ENCODE measurements around the gene CPNE5.
"Not testable (repeated sequence)": the region's sequence is repeated elsewhere in the genome, so short reads cannot be mapped to it uniquely, and the experiment has no call there.

CPNE5 gene

DNA sequence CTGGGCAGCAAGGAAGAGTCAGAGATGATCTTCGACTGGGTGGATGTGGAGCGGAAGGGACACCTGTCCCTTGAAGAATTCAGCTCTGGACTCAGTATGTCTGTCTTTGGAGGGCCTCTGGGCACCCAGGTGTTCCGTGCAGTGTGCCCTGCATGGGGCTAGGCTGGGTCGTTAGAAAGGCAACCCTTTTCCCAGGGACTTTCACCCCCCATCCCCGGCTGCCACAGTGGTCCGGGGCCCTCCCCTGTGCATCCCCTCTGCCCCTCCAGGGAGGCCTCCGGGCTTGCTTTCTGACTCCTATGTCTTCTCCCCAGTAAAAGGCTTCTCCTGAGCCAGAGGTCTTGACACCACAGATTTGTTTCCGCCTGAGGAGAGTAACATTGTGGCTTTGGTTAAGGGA is 125.4 kb downstream of the CPNE5 start:
- Histone ChIP-seq H3K27me3 (ENCODE audit: insufficient read depth, low read length) (no peaks in the 10 kb centered on the region), H3K4me1 (ENCODE audit: control insufficient read depth, insufficient read depth, low read length, unreplicated experiment) (no peaks in the 10 kb centered on the region), H3K79me2 (ENCODE audit: control insufficient read depth, insufficient read depth, low read length, unreplicated experiment) (no peaks in the 10 kb centered on the region), H3K36me3 (ENCODE audit: insufficient read depth, low read length) (no peaks in the 10 kb centered on the region), H3K4me3 (ENCODE audit: low read depth, low read length) (no peak overlapping the region), H2AFZ (ENCODE audit: low read length, unreplicated experiment) (no peak overlapping the region), H3K27ac (ENCODE audit: low read depth, low read length) (no peak overlapping the region)

DNA sequence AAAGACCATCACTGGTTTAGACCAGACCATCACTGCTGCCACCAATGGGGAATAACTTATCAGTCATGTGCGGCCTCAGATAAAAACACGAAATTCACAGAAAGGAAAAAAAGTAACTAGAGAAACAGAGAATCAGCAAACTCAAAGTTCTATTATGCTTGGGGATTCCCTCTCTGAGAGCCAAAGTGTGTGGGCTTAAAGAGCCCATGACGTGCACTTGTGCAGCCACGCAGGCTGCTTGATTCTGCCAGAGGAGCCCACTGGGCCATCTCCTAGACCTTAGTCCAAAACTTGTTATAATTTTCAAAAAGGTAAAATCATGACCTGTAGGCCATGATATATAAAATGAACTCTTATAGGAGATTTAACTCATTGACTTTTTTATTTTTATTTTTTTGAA is 126.4 kb downstream of the CPNE5 start:
- H3K36me3 ChIP-seq (ENCODE audit: insufficient read depth, low read length): no peaks in the 10 kb centered on the region
- H3K27ac ChIP-seq (ENCODE audit: low read depth, low read length): no peak overlapping the region
- no peaks in the 10 kb centered on the region for H3K4me1 ChIP-seq (ENCODE audit: control insufficient read depth, insufficient read depth, low read length, unreplicated experiment)
- no peak overlapping the region for H3K4me3 ChIP-seq (ENCODE audit: low read depth, low read length)
- H3K79me2 ChIP-seq (ENCODE audit: control insufficient read depth, insufficient read depth, low read length, unreplicated experiment): no peaks in the 10 kb centered on the region
- no peak overlapping the region for H2AFZ ChIP-seq (ENCODE audit: low read length, unreplicated experiment)
- H3K27me3 ChIP-seq (ENCODE audit: insufficient read depth, low read length): no peaks in the 10 kb centered on the region

DNA sequence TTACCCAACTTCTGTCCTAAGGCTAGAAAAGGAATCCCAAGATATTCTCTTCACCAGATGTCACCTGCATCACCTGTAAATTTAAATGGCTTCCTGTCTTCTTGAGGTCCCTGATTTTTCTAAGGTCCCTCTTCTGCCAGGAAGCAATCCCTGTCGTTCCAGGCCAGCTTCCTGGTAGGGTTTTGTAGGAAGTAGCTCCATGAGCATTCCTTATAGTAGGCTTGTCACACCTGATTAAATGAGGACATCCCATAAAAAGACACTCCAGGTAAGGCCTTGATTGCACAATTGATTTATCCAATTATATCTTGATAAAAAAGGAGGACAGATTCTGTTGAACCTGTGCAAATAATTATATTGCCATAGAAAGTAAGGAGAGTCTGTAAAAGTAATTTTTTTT is 132.9 kb downstream of the CPNE5 start:
- no peak overlapping the region for H3K4me3 ChIP-seq (ENCODE audit: low read depth, low read length)
- no peak overlapping the region for H2AFZ ChIP-seq (ENCODE audit: low read length, unreplicated experiment)
- H3K27me3 ChIP-seq (ENCODE audit: insufficient read depth, low read length): no peaks in the 10 kb centered on the region
- H3K79me2 ChIP-seq (ENCODE audit: control insufficient read depth, insufficient read depth, low read length, unreplicated experiment): no peaks in the 10 kb centered on the region
- peaks cover 3% of the 10 kb centered on the region for H3K4me1 ChIP-seq (ENCODE audit: control insufficient read depth, insufficient read depth, low read length, unreplicated experiment)
- H3K36me3 ChIP-seq (ENCODE audit: insufficient read depth, low read length): no peaks in the 10 kb centered on the region
- H3K27ac ChIP-seq (ENCODE audit: low read depth, low read length): no peak overlapping the region

DNA sequence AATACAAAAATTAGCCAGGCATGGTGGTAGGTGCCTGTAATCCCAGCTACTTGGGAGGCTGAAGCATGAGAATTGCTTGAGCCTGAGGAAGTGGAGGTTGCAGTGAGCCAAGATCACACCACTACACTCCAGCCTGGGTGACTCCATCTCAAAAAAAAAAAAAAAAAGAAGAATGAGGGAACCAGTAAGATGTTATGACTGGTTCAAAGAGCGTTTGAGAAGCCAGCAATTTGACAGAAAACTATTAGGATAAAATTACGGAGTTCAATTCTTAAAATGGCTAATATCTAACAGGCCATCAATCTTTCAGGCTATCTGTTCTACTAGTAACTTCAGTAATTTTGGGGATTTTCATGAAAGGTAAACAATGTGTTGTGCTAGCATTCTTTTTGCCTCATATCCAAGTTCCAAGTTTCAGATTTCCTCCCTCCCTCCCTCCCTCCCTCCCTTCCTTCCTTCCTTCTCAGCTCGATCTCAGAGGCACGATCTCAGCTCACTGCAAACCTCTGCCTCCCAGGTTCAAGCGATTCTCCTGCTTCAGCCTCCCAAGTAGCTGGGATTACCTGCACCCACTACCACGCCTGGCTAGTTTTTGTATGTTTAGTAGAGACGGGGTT is 134.2 kb downstream of the CPNE5 start:
- not testable (repeated sequence) for H3K27me3 ChIP-seq (ENCODE audit: insufficient read depth, low read length); H2AFZ ChIP-seq (ENCODE audit: low read length, unreplicated experiment); H3K4me1 ChIP-seq (ENCODE audit: control insufficient read depth, insufficient read depth, low read length, unreplicated experiment); H3K27ac ChIP-seq (ENCODE audit: low read depth, low read length); H3K4me3 ChIP-seq (ENCODE audit: low read depth, low read length); H3K79me2 ChIP-seq (ENCODE audit: control insufficient read depth, insufficient read depth, low read length, unreplicated experiment); H3K36me3 ChIP-seq (ENCODE audit: insufficient read depth, low read length)

DNA sequence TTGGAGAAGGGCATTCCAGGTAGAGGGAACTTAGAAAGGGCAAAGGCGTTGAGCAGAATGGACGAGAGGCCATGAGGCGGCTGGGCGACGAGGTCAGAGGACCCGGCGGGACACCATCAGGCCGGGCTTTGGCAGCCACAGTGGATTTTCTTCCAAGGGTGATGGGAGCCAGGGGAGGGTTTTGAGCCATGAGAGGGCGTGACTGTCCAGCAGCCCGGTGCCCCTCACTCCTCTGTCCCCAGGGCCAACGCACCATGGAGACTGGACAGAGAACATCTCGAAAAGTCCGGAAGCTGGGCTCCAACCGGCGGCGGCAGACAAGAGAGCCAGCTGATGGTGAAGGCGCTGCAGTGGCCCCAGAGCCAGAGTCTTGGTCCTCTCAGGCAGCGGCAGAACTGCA is 135.3 kb downstream of the CPNE5 start:
- no peak overlapping the region for H3K27ac ChIP-seq (ENCODE audit: low read depth, low read length)
- no peaks in the 10 kb centered on the region for H3K27me3 ChIP-seq (ENCODE audit: insufficient read depth, low read length)
- H3K4me1 ChIP-seq (ENCODE audit: control insufficient read depth, insufficient read depth, low read length, unreplicated experiment): peaks cover 10% of the 10 kb centered on the region
- no peak overlapping the region for H2AFZ ChIP-seq (ENCODE audit: low read length, unreplicated experiment)
- H3K36me3 ChIP-seq (ENCODE audit: insufficient read depth, low read length): no peaks in the 10 kb centered on the region
- H3K4me3 ChIP-seq (ENCODE audit: low read depth, low read length): no peak overlapping the region
- no peaks in the 10 kb centered on the region for H3K79me2 ChIP-seq (ENCODE audit: control insufficient read depth, insufficient read depth, low read length, unreplicated experiment)

DNA sequence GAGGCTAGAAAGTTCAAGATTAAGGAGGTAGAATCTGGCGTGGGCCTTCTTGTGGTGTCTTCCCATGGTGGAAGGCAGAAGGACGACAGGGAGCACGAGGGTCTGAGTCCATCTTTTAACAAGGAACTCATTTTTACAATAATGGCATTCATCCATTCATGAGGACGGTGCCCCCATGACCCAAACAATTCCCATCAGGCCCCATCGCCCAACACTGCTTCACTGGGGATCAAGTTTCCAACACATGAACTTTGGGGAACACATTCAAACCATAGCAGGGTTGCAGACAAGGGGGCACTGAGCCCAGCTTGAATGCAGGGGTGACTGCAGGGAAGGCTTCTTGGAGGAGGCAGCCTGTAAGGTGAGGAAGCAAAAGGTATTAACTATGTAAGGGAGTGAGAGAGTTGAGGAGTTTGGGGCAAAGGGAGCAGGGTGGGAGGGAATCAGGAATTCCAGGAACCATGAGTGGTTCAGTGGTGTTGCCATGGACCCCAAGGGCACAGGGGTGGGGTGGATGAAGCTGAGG is 136.1 kb downstream of the CPNE5 start:
- no peaks in the 10 kb centered on the region for H3K79me2 ChIP-seq (ENCODE audit: control insufficient read depth, insufficient read depth, low read length, unreplicated experiment)
- H3K4me1 ChIP-seq (ENCODE audit: control insufficient read depth, insufficient read depth, low read length, unreplicated experiment): peaks cover 10% of the 10 kb centered on the region
- no peak overlapping the region for H2AFZ ChIP-seq (ENCODE audit: low read length, unreplicated experiment)
- no peaks in the 10 kb centered on the region for H3K36me3 ChIP-seq (ENCODE audit: insufficient read depth, low read length)
- no peak overlapping the region for H3K4me3 ChIP-seq (ENCODE audit: low read depth, low read length)
- H3K27me3 ChIP-seq (ENCODE audit: insufficient read depth, low read length): no peaks in the 10 kb centered on the region
- no peak overlapping the region for H3K27ac ChIP-seq (ENCODE audit: low read depth, low read length)

DNA sequence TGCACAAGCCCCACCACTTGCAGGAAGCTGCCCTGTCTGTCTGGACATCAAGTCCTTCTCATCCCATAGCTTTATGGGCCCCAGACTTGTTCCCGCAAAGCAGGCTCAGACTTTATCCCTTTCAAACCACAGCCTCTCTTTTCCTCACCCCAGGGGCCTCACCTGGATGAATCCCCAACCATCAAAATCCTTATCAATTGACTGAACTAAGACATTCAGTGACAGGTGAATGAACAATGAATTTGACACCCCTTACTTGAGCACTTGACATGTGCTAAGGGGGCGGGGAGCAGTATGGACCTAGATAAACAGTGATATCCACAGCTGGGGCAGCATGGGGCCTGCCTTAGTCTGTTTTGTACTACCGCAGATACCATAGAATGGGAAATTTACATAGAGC is 136.6 kb downstream of the CPNE5 start:
- Histone ChIP-seq H3K4me3 (ENCODE audit: low read depth, low read length) (no peak overlapping the region), H3K27me3 (ENCODE audit: insufficient read depth, low read length) (no peaks in the 10 kb centered on the region), H3K4me1 (ENCODE audit: control insufficient read depth, insufficient read depth, low read length, unreplicated experiment) (peaks cover 10% of the 10 kb centered on the region), H3K79me2 (ENCODE audit: control insufficient read depth, insufficient read depth, low read length, unreplicated experiment) (no peaks in the 10 kb centered on the region), H3K36me3 (ENCODE audit: insufficient read depth, low read length) (no peaks in the 10 kb centered on the region), H2AFZ (ENCODE audit: low read length, unreplicated experiment) (no peak overlapping the region), H3K27ac (ENCODE audit: low read depth, low read length) (no peak overlapping the region)

DNA sequence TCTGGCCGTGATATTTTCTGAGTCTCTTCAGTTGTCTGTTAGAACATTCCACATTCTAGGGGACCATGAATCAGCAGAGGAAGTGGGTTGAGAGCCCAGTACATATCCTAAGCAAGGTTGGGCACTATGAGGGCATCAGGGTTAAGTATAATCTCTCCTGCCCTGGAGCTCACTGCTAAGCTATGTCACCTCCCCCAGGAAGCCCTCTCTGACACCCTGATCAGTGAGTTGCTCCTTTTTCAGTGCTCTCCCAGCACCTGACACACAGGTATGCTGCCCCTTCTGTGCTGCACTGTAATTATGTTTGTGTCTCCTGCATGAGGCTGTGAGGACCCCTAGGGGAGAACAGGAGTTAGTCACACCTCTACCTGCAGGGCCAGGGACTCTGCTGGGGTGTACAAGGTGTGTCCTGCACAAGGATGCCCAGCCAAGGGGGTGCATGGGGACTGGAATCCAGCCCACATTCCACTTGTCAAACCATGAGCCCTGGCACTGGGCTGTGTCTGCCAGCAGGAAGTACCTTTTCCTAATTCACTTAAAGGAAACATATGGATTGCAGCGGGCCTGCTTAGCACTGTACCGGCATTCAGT is 137.7 kb downstream of the CPNE5 start:
- H3K79me2 ChIP-seq (ENCODE audit: control insufficient read depth, insufficient read depth, low read length, unreplicated experiment): no peaks in the 10 kb centered on the region
- no peak overlapping the region for H3K4me3 ChIP-seq (ENCODE audit: low read depth, low read length)
- no peaks in the 10 kb centered on the region for H3K36me3 ChIP-seq (ENCODE audit: insufficient read depth, low read length)
- no peak overlapping the region for H3K27ac ChIP-seq (ENCODE audit: low read depth, low read length)
- H3K27me3 ChIP-seq (ENCODE audit: insufficient read depth, low read length): no peaks in the 10 kb centered on the region
- H2AFZ ChIP-seq (ENCODE audit: low read length, unreplicated experiment): no peak overlapping the region
- peaks cover 10% of the 10 kb centered on the region for H3K4me1 ChIP-seq (ENCODE audit: control insufficient read depth, insufficient read depth, low read length, unreplicated experiment)

DNA sequence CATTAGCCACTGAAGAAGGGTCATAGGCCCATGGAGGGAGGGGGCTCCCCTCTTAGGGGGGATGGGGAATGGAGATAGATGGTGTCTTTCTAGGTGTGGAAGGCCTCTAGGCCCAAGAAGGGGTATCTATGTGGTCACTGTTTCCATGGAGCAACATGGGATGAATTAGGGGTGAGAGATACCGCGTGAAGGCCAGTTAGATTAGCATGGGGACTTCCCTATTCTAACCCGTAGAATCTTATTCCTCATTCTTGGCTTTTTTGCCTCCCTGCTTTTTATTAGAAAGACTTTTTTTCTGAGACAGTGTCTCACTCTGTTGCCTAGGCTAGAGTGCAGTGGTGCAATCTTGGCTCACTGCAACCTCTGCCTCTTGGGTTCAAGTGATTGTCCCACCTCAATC is 138.4 kb downstream of the CPNE5 start:
- no peaks in the 10 kb centered on the region for H3K27me3 ChIP-seq (ENCODE audit: insufficient read depth, low read length)
- no peak overlapping the region for H2AFZ ChIP-seq (ENCODE audit: low read length, unreplicated experiment)
- peaks cover 10% of the 10 kb centered on the region for H3K4me1 ChIP-seq (ENCODE audit: control insufficient read depth, insufficient read depth, low read length, unreplicated experiment)
- H3K79me2 ChIP-seq (ENCODE audit: control insufficient read depth, insufficient read depth, low read length, unreplicated experiment): no peaks in the 10 kb centered on the region
- no peak overlapping the region for H3K27ac ChIP-seq (ENCODE audit: low read depth, low read length)
- H3K36me3 ChIP-seq (ENCODE audit: insufficient read depth, low read length): no peaks in the 10 kb centered on the region
- H3K4me3 ChIP-seq (ENCODE audit: low read depth, low read length): no peak overlapping the region

DNA sequence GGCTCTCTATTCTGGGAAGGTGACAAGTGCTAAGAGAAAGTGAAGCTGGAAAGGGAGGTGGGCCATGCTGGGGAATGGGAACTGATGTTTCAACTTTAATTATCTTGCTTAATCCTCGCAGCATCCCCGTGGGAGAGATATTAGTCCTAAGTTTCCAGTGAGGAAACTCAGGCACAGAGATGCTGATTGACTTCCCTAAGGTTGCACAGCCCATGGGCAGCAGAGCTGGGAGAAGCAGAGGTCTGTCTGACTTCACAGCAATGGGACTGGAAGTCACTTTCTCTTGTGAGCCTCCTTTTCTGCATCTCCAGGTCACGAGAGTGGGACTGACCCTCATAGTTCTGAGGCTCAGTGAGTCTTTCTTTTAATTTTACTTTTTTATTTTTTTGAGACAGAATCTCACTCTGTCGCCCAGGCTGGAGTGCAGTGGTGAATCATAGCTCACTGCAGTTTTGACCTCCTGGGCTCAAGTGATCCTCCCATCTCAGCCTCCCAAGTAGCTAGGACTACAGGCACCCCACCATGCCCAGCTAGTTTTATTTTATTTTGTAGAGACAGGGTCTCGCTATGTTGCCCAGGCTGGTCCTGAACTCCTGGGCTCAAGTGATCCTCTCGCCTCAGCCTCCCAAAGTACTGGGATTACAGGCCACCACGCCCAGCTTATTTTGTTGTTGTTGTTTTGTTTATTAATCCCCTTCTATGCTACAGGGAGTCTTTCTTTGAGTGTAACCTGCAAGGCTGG is 139.0 kb downstream of the CPNE5 start:
- Histone ChIP-seq H3K36me3 (ENCODE audit: insufficient read depth, low read length) (no peaks in the 10 kb centered on the region), H3K4me3 (ENCODE audit: low read depth, low read length) (no peak overlapping the region), H3K27ac (ENCODE audit: low read depth, low read length) (no peak overlapping the region), H3K27me3 (ENCODE audit: insufficient read depth, low read length) (no peaks in the 10 kb centered on the region), H2AFZ (ENCODE audit: low read length, unreplicated experiment) (no peak overlapping the region), H3K79me2 (ENCODE audit: control insufficient read depth, insufficient read depth, low read length, unreplicated experiment) (no peaks in the 10 kb centered on the region), H3K4me1 (ENCODE audit: control insufficient read depth, insufficient read depth, low read length, unreplicated experiment) (peaks cover 10% of the 10 kb centered on the region)

DNA sequence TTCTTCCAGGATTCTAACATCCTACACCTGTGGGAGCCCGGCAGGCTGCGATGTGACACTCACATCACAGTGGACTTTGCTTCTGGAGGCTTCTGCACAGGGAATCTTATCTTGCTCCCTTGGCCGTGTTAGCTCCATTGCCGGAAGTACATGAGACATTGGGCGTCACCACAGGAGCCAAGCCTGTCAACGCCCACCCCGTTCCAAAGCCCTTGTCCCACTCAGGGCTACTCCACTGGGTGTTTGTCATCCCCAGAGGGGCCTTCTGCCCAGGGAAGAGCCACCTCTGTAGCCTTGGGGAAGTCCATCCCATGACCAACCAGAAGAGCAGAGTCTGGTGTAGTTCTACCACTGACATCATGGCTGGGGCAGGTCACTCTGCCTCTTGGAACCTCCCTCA is 139.9 kb downstream of the CPNE5 start:
- no peaks in the 10 kb centered on the region for H3K27me3 ChIP-seq (ENCODE audit: insufficient read depth, low read length)
- no peaks in the 10 kb centered on the region for H3K36me3 ChIP-seq (ENCODE audit: insufficient read depth, low read length)
- no peaks in the 10 kb centered on the region for H3K79me2 ChIP-seq (ENCODE audit: control insufficient read depth, insufficient read depth, low read length, unreplicated experiment)
- H3K27ac ChIP-seq (ENCODE audit: low read depth, low read length): no peak overlapping the region
- no peak overlapping the region for H3K4me3 ChIP-seq (ENCODE audit: low read depth, low read length)
- no peak overlapping the region for H2AFZ ChIP-seq (ENCODE audit: low read length, unreplicated experiment)
- peaks cover 10% of the 10 kb centered on the region for H3K4me1 ChIP-seq (ENCODE audit: control insufficient read depth, insufficient read depth, low read length, unreplicated experiment)

Measured in ACC112 (cell line).